HepG2 (cell line): ENCODE measurements around the gene RNH1. TPM values are rescaled to one million over a fixed set of nuclear protein-coding genes. Genes with fewer than 3 reads are reported as not detected.

Source experiments
- ATAC-seq: fragments of 200-7000 bp; cut with Tn5 transposase; 3 replicates; pipeline ENCODE4 v1.9.1; 2020; ENCODE audit warnings: mild to moderate bottlenecking, moderate library complexity
- BruUV-seq: library from RNA; stranded (reverse); fragments of 400-500 nt; replicated peaks from 2 replicates; lab custom pipeline; 2021; lab: Mats Ljungman, UMichigan
- CTCF ChIA-PET: fragments of 300-600 bp; formaldehyde crosslinking; extraction: SDS; loops from one replicate; lab custom pipeline; 2021; ENCODE audit warnings: low total read pairs, inconsistent platforms, low intra/inter-chr PET ratio; lab: Yijun Ruan, JAX
- POLR2A ChIA-PET: fragments of 350-600 bp; sonication (Branson Sonifier 250); formaldehyde crosslinking; loops from one replicate; lab custom pipeline; 2020; ENCODE audit warnings: antibody characterized with exemption, inconsistent platforms; lab: Yijun Ruan, JAX
- DNase-seq: peaks from one replicate; pipeline ENCODE4 v3.0.0-alpha.2; 2015; ENCODE audit warnings: low spot score
- FAIRE-seq: peaks from 3 replicates; lab custom pipeline; 2011; peaks lifted over from hg19 to GRCh38; lab: Jason Lieb, UNC
- H2AFZ ChIP-seq: one replicate; pipeline ENCODE4 v1.6.1; 2011; ENCODE audit warnings: low read length, inconsistent platforms
- H3K27ac ChIP-seq: fragments of 300-600 bp; 3 replicates; pipeline ENCODE4 v1.8.0; 2011; ENCODE audit warnings: mixed run types, mild to moderate bottlenecking, mixed read lengths, low read length, inconsistent platforms; ENCODE audit not compliant: insufficient read depth; ENCODE audit errors: extremely low read length
- H3K27me3 ChIP-seq, 2 experiments: fragments of 200-600 bp in 1 of 2; 2 replicates in 1 of 2; 3 replicates in 1 of 2; pipeline versions ENCODE4 v1.6.0 to v1.8.0; 2011; ENCODE audit warnings: low read length in 2 of 2, mild to moderate bottlenecking in 2 of 2, moderate library complexity in 2 of 2, inconsistent platforms in 1 of 2; ENCODE audit not compliant: insufficient read depth in 2 of 2, control insufficient read depth in 1 of 2
- H3K36me3 ChIP-seq, 2 experiments: fragments of 200-600 bp in 1 of 2; replicated peaks in 1 of 2; 2 replicates in 1 of 2; 3 replicates in 1 of 2; pipeline versions ENCODE4 v1.5.1 to v1.8.0; 2011; ENCODE audit warnings: low read length in 2 of 2, inconsistent platforms in 1 of 2; ENCODE audit not compliant: insufficient read depth in 2 of 2, control insufficient read depth in 1 of 2
- H3K4me1 ChIP-seq: 2 replicates; pipeline ENCODE4 v1.5.1; 2012; ENCODE audit warnings: low read length, inconsistent platforms; ENCODE audit not compliant: insufficient read depth
- H3K4me2 ChIP-seq: 2 replicates; pipeline ENCODE4 v1.6.0; 2011; ENCODE audit warnings: low read depth, low read length, inconsistent platforms
- H3K4me3 ChIP-seq, 3 experiments: fragments of 200-600 bp in 1 of 3; sonication (generic), shearing (Covaris generic) in 1 of 3; replicated peaks in 1 of 3; 2 replicates each; pipeline ENCODE4 v1.5.1; 2011 to 2016; ENCODE audit warnings: low read length in 3 of 3, inconsistent platforms in 2 of 3, low read depth in 2 of 3, mild to moderate bottlenecking in 2 of 3, control low read depth in 1 of 3, mixed read lengths in 1 of 3; ENCODE audit not compliant: insufficient read depth in 1 of 3
- H3K79me2 ChIP-seq: one replicate; pipeline ENCODE4 v1.6.1; 2011; ENCODE audit warnings: low read length, inconsistent platforms; ENCODE audit not compliant: insufficient read depth
- H3K9ac ChIP-seq: 2 replicates; pipeline ENCODE4 v1.6.0; 2011; ENCODE audit warnings: mild to moderate bottlenecking, low read depth, low read length, inconsistent platforms; ENCODE audit not compliant: insufficient read depth
- H3K9me3 ChIP-seq: 2 replicates; pipeline ENCODE4 v1.5.1; 2012; ENCODE audit warnings: mild to moderate bottlenecking, low read length
- H4K20me1 ChIP-seq: 2 replicates; pipeline ENCODE4 v1.6.0; 2011; ENCODE audit warnings: inconsistent platforms, mild to moderate bottlenecking, low read length, moderate library complexity; ENCODE audit not compliant: insufficient read depth
- ADNP ChIP-seq: sonication (generic); formaldehyde crosslinking; IDR thresholded peaks from 2 replicates; pipeline ENCODE4 v1.4.0; 2020; ENCODE audit warnings: missing genetic modification reagents
- CSRNP1 ChIP-seq: sonication (generic); formaldehyde crosslinking; IDR thresholded peaks from 2 replicates; pipeline ENCODE4 v1.8.1; 2023; ENCODE audit warnings: mild to moderate bottlenecking, missing genetic modification reagents
- KLF12 ChIP-seq: sonication (generic); formaldehyde crosslinking; IDR thresholded peaks from 2 replicates; pipeline ENCODE4 v1.4.0; 2020; ENCODE audit warnings: missing genetic modification reagents, borderline replicate concordance
- NFYB ChIP-seq: sonication (generic); formaldehyde crosslinking; IDR thresholded peaks from 2 replicates; pipeline ENCODE4 v1.4.0; 2020; ENCODE audit warnings: missing genetic modification reagents
- NONO ChIP-seq, 2 experiments: fragments of 450-650 bp in 1 of 2; sonication (generic) in 1 of 2; formaldehyde crosslinking in 1 of 2; IDR thresholded peaks in 1 of 2; conservative IDR thresholded peaks in 1 of 2; 2 replicates each; pipeline versions ENCODE4 v1.6.1 to v1.8.0; 2017 to 2022; ENCODE audit warnings: mild to moderate bottlenecking in 1 of 2, missing genetic modification reagents in 1 of 2, moderate library complexity in 1 of 2
- ZNF256 ChIP-seq: sonication (generic); formaldehyde crosslinking; conservative IDR thresholded peaks from 2 replicates; pipeline ENCODE4 v1.4.0; 2020; ENCODE audit warnings: missing genetic modification reagents
- ZNF564 ChIP-seq: sonication (generic); formaldehyde crosslinking; IDR thresholded peaks from 2 replicates; pipeline ENCODE4 v1.8.1; 2023; ENCODE audit warnings: mild to moderate bottlenecking, missing genetic modification reagents
- ZNF646 ChIP-seq: sonication (generic); formaldehyde crosslinking; IDR thresholded peaks from 2 replicates; pipeline ENCODE4 v1.9.0; 2021; ENCODE audit warnings: mild to moderate bottlenecking, missing genetic modification reagents
- WGBS: methylation state at CpG from one replicate; pipeline ENCODE4 v1.1.6; 2017; ENCODE audit warnings: low lambda C conversion rate; 5-methylcytosine and 5-hydroxymethylcytosine counted together
- in situ Hi-C: cut with HindIII; loops from 2 replicates; pipeline ENCODE4 v1.10.0; 2017; ENCODE audit warnings: low pct_unique_long_range_greater_than_20kb; ENCODE audit not compliant: extremely low pct_ligation_motif_present
- intact Hi-C: fragments of 100-400 bp; cut with micrococcal nuclease; formaldehyde crosslinking; loops from one replicate; pipeline ENCODE4 v1.10.0; 2022; ENCODE audit not compliant: unreplicated experiment
- polyA plus RNA-seq, 8 experiments: library from polyadenylated mRNA; depleted of rRNA in 3 of 8; stranded (reverse) in 7 of 8; unstranded in 1 of 8; fragments of >200 nt; fragmentation: Illumina TruSeq in 4 of 8; extraction: Trizol in 4 of 8; gene quantifications; 2 replicates each; pipeline versions ENCODE4 v1.2.1 to v1.2.3, GENCODE V29; 2011 to 2016; ENCODE audit warnings: low read depth in 4 of 8, missing spikeins in 1 of 8, mixed read lengths in 1 of 8; ENCODE audit not compliant: insufficient read depth in 1 of 8
- total RNA-seq, 5 experiments: library from RNA; depleted of rRNA; stranded (reverse); fragments of >200 nt; fragmentation: Illumina TruSeq; extraction: Trizol; gene quantifications; 2 replicates each; pipeline ENCODE4 v1.2.3, GENCODE V29; 2016; ENCODE audit warnings: low read depth in 1 of 5

The RNH1 gene
- total and polyA plus RNA-seq, 2 of the 13 experiments (the other 11 are each of a cell fraction or from before 2014, with no cell fraction given): 36.0 to 74.1 TPM

GRCh38 chr11:477052-477715 is 29.9 kb downstream of the RNH1 start:
- BruUV-seq: no TSS peak
- POLR2A ChIA-PET: no interaction called here

GRCh38 chr11:476416-476815 is 30.6 kb downstream of the RNH1 start:
- H2AFZ ChIP-seq: no peak overlapping the region
- no peak overlapping the region for H3K4me2 ChIP-seq
- peaks cover 13% of the 10 kb centered on the region for H3K79me2 ChIP-seq
- 98% methylated on average over 6 of the region's 15 CpGs for WGBS
- no peaks in the 10 kb centered on the region for H4K20me1 ChIP-seq
- no peak overlapping the region for H3K9ac ChIP-seq
- peaks cover 1 to 8% of the 10 kb centered on the region in 2 experiments; a peak in 3 of 5 replicates for H3K36me3 ChIP-seq
- TF ChIP-seq ZNF646 (no peak), ZNF256 (CRISPR knock-in tag) (no peak), ADNP (CRISPR knock-in tag) (no peak), NONO (IDR thresholded peaks at IDR 0.05) (no peak), NONO (CRISPR knock-in tag; conservative IDR thresholded peaks at IDR 0.05) (no peak), KLF12 (no peak), CSRNP1 (CRISPR knock-in tag) (no peak), NFYB (CRISPR knock-in tag) (no peak)
- DNase-seq (no peak), ATAC-seq (no peak), FAIRE-seq (no peak)
- no peaks in the 10 kb centered on the region for H3K9me3 ChIP-seq
- no peak overlapping the region for H3K4me3 ChIP-seq
- no peaks in the 10 kb centered on the region for H3K27me3 ChIP-seq
- BruUV-seq: no TSS peak
- intact Hi-C loops (no loop called here), in situ Hi-C loops (no loop called here)
- POLR2A ChIA-PET: no interaction called here
- no peak overlapping the region for H3K27ac ChIP-seq
- H3K4me1 ChIP-seq: no peaks in the 10 kb centered on the region
- CTCF ChIA-PET: no interaction called here

More at GRCh38 chr11:477052-477715, 29.9 kb downstream of the RNH1 start:
- H3K9ac ChIP-seq: no peak overlapping the region
- no peaks in the 10 kb centered on the region for H3K27me3 ChIP-seq
- no peaks in the 10 kb centered on the region for H4K20me1 ChIP-seq
- in situ Hi-C loops: no loop called here
- WGBS: 98% methylated on average over 14 of the region's 16 CpGs
- no peak overlapping the region for H3K4me3 ChIP-seq
- H2AFZ ChIP-seq: no peak overlapping the region
- H3K79me2 ChIP-seq: peaks cover 13% of the 10 kb centered on the region
- peaks cover 1 to 8% of the 10 kb centered on the region in 2 experiments; a peak in 3 of 5 replicates for H3K36me3 ChIP-seq
- no peak for DNase-seq
- no peak for ATAC-seq
- no peak overlapping the region for H3K27ac ChIP-seq
- no peaks in the 10 kb centered on the region for H3K4me1 ChIP-seq
- TF ChIP-seq ZNF564 (CRISPR knock-in tag): no peak
- H3K9me3 ChIP-seq: no peaks in the 10 kb centered on the region
- intact Hi-C loops: no loop called here
- CTCF ChIA-PET: no interaction called here
- no peak for FAIRE-seq
- H3K4me2 ChIP-seq: no peak overlapping the region
